ES-I3 (cell line): ENCODE measurements around the gene PGS1.

Experiments
- H3K36me3 ChIP-seq: 2 replicates; pipeline ENCODE4 v1.6.1; 2013; ENCODE audit warnings: mild to moderate bottlenecking, low read length, control low read depth, moderate library complexity; ENCODE audit not compliant: insufficient read depth
- H3K4me1 ChIP-seq: 2 replicates; pipeline ENCODE4 v1.6.1; 2013; ENCODE audit warnings: mild to moderate bottlenecking, control low read depth, low read length; ENCODE audit not compliant: insufficient read depth
- H3K9ac ChIP-seq: 2 replicates; pipeline ENCODE4 v1.6.1; 2013; ENCODE audit warnings: low read depth, mild to moderate bottlenecking, low read length, moderate library complexity
- H3K9me3 ChIP-seq: 2 replicates; pipeline ENCODE4 v1.6.1; 2013; ENCODE audit warnings: mild to moderate bottlenecking, low read length, moderate library complexity; ENCODE audit not compliant: control insufficient read depth, insufficient read depth

PGS1 gene

DNA sequence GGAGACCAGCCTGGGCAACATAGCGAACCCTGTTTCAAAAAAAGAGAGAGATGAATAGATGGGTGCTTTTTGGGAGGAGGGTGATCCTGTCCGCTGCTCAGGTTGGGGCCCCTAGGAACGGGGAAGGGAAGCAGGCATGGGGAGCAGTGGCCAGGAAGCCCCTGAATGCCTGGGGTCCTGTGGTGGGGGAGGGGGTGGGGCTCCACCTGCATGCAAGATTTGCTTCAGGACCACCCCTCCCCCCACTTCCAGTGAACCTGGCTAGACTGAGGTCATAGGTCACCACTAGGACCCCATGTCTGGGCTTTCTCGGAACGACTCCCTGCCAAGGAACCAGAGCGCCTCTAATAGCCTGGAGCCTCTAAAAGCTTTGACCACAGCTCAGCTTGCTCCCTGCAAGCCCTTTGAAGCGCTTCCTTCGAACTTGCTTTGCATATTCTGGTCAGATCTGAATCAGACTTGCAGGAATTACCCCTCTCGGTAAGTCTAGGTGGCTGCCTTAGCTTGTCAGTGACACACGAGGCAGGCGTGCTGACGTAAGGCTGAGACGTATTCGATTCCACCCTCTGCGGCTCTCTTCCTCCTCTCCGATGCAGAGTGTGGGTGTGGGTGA, 22.2 kb upstream of the PGS1 start:
- H3K9ac ChIP-seq: no peak overlapping the region
- peaks cover 45% of the 10 kb centered on the region for H3K4me1 ChIP-seq
- H3K9me3 ChIP-seq: no peaks in the 10 kb centered on the region
- H3K36me3 ChIP-seq: no peaks in the 10 kb centered on the region

DNA sequence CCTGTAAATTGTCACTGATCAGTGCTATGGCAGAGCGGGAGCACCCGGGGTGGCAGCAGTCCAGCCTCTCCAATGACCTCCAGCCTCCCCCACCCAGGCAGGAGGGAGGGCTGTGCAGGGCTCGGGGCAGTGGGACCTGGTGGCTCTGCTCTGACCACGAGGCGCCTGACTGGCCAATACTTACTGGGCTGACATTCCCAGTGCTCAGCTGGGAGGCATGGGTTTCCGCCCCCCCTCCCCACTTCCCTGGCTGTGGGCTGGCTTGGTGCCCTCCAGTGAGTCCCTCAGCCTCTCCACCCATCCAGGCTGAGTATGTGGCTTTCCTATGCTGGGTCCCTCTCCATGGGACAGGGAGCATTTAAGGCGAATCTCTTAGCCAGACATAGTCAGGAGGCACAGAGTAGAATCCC, 21.3 kb upstream of the PGS1 start:
- Histone ChIP-seq H3K9me3 (no peaks in the 10 kb centered on the region), H3K9ac (no peak overlapping the region; the same call in 1 of the 2 replicates), H3K4me1 (peaks cover 43% of the 10 kb centered on the region), H3K36me3 (no peaks in the 10 kb centered on the region)

DNA sequence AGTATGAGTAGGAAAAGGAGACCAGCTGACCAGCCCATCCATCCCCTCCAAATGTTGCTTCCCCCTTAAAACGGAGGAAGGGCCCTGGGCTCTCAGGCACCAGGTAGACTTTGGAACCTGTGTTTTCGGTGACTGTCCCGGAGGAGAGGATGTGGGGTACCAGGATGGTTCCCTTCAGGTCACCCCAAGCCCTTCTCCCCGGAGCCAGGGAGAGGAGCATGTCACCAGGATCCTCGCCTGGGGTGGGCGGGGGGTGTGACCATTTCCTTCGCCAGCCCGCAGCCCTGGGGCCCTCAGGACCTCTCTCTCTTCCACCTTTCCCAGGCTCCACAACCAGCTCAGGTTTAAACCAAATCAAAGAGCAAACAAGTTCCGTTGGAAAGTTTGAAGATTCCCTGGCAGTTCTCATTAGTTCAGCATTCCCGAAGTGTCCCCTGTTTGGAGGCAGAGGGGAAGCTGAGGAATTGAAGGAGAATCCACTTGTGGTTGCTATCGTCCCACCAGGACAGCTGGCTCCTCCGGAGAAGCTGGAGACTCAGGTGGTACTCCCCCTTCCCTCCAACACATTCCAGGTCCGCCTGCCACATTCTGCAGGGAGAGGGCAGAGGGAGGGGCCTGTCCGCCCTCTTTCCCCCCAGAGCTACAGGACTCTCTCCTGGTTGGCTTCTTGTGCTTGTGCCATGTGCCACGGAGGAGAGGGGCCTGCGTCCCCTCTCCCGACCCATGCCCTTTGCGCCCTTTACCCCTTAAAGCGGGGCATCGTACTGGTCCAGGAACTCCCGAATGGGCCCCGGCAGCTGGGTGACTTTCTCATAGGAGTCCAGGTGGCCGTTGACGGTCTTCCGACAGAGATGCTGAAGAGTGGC, 20.5 kb upstream of the PGS1 start:
- Histone ChIP-seq H3K9me3 (no peaks in the 10 kb centered on the region), H3K36me3 (no peaks in the 10 kb centered on the region), H3K4me1 (peaks cover 46% of the 10 kb centered on the region), H3K9ac (peak overlapping the region; percentile 76; the same call in 1 of the 2 replicates)

DNA sequence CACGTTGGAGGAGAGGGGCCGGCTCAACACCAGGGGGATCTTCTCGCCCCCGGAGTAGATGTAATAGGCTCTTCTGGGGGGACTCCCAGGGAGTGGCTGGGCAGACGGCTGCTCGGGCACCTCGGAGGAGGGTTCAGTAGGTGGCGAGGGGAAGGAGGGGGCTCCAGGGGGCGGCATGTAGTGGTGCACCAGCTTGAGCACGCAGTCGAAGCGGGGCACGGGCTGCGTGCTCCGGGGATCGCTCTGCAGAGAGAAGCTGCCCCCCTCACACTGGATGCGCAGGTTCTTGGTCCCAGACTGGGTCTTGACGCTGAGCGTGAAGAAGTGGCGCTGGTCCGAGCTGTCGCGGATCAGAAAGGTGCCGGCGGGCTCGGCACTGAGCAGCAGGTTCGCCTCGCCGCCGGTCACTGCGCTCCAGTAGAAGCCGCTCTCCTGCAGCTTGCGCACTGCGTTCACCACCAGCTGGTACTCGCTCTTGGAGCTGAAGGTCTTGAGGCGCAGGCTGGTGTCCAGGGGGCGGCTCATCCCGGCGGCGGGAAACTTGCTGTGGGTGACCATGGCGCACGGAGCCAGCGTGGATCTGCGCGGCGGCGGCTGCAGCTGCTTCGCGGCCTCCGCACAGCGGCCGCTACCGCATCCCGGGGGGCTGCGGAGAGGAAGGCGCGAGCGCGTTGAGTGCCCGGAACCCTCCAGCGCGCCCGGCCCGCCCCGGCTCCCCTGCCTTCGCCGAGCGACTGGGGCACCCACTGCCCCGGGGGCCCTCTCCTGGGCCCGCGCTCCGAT, 19.7 kb upstream of the PGS1 start:
- Histone ChIP-seq H3K36me3 (no peaks in the 10 kb centered on the region), H3K9me3 (no peaks in the 10 kb centered on the region), H3K4me1 (peaks cover 49% of the 10 kb centered on the region), H3K9ac (peak overlapping the region; percentile 76)

DNA sequence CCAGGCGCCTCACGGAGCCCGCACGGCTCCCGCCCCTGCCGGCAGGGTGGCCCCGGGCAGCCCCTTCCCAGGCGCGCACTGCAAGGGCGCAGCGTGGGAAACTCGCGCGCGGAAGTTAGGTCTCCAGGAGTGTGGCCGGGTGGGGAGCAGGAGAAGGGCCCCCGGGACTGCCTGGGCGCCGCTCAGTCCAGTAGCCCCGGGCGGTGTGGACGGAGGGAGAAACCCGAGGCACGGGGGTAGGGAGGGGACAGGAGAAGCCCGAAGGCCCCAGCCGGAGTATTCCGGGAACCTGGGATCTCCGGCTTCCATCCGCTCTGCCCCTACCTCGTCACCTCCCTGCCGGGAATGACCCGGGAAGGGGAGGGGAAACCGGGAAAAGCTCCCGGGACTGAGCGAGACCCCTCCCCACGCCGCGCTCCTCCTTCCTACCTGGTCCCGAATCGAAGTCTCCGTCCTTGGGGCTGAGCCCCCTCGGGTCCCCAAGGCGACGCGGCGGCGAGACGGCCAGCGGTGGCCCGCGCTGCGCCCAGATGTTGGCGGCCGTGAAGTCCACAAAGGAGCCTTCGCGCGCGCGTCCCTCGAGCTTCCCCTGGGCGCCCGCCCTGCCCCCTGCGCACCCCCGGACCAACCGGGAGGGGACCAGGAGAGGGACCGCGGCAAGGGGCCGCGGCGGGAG, 19.0 kb upstream of the PGS1 start:
- Histone ChIP-seq H3K4me1 (peaks cover 51% of the 10 kb centered on the region), H3K36me3 (no peaks in the 10 kb centered on the region), H3K9ac (peak overlapping the region; percentile 76), H3K9me3 (no peaks in the 10 kb centered on the region)

DNA sequence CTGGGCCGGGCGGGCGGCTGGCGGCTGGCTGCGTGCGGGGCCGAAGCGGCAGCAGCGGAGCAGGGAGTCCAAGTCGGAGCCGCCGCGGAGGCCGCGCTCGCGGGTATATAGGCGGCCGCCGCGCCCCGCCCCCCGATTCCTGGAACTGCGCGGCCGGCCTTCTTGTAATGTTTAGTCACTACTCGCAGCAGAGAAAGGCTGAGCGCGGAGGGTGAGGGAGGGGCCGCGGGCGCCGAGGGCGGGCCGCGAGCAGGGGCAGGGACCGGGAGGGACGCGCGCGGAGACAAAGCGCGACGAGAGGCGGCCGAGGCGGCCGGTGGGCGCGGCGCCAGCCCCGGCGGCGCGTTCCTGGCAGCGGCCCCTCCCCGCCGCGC, 18.5 kb upstream of the PGS1 start, which contains the start of gene SOCS3:
SOCS3 (minus strand) TSS at position 81 of the 374 bp plus-strand sequence. CDS start 982 bp downstream, outside the sequence.
- Histone ChIP-seq H3K36me3 (no peaks in the 10 kb centered on the region), H3K9ac (peak within 1 kb of the TSS; percentile 76), H3K9me3 (no peaks in the 10 kb centered on the region), H3K4me1 (peaks cover 52% of the 10 kb centered on the region)

DNA sequence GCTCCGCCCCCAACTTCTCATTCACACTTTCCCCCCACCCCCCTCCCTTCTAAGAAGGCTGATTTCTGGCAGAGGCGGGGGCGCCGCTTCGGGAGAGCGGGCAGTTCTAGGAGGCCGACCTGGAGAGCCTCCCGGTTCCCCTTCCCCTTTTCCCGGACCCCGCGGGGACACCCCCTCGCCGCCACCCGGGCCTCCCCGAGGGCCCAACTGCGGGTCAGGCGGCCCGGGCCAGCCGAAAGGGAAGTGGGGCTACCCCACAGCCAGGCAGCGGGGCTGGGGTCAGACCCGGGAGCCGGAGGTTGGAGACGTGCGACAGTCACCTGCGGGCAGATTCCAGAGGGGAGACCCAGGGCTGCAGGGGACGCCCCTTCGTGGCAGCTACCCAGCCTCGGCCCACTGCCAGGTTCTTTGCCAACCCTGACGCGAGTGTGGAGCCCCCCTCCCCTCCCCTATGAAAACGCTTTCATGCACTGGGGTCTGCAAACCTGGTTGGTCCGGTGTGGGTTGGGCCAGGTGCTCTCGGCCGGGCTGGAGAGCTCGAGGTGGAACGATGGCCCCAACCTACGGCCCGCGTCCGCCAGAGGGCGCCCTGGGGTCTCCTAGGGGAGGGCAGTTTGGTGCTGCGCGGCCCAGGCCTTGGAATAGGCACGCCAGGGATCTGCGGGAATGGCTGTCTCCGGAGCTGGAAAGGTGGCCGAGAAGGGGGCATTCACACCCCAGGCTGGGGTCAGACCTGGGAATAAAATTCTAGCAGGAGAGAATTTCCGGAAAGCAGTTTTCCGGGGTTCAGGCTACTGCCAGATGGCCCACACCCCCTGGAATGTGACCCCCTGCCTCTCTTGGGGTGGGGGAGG, 17.9 kb upstream of the PGS1 start:
- peak overlapping the region; percentile 76 for H3K9ac ChIP-seq

DNA sequence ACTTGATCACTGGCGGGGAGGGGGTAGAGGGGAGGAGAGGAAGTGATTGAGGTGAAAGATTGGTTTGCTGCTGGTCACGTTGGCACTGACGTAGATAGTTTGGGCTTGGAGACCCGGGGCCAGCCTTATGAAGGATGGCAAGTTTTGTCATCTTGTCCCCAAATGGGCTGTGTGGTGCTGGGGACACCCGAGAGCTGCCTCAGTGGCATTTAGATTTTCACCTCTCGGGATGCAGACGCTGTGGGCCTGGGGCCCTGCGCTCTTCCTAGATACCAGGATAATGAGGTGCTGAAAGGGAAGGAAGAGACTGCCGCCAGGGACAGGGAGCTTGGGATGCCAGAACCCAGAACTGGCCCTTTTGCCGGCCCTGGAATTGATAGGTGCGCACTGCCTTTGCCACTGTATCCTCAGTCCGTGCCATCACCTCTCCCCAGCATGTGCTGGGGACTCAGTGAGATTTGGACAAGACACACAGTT, 17.2 kb upstream of the PGS1 start:
- H3K9ac ChIP-seq: peak overlapping the region; percentile 76
- H3K9me3 ChIP-seq: no peaks in the 10 kb centered on the region
- H3K4me1 ChIP-seq: peaks cover 50% of the 10 kb centered on the region
- H3K36me3 ChIP-seq: no peaks in the 10 kb centered on the region

More for the DNA sequence above, 17.9 kb upstream of the PGS1 start:
- H3K4me1 ChIP-seq: peaks cover 51% of the 10 kb centered on the region
- H3K36me3 ChIP-seq: no peaks in the 10 kb centered on the region
- no peaks in the 10 kb centered on the region for H3K9me3 ChIP-seq

DNA sequence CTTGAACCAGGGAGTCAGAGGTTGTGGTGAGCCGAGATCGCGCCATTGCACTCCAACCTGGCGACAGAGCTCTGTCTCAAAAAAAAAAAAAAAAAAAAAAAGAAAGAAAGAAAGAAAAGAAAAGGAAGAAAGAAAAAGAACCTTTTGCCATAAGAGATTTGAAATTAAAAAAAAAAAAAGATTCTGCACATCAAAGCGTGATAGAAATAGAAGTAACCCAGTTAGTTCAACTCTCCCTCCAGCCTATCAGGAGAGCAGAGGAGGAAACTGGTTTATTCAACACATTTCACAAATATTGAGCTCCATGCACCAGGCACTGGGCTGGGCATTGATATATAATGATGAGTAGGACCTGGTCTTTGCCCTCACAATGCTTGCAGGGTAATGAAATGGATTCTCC, 16.2 kb upstream of the PGS1 start:
- H3K9ac ChIP-seq: no peak overlapping the region

DNA sequence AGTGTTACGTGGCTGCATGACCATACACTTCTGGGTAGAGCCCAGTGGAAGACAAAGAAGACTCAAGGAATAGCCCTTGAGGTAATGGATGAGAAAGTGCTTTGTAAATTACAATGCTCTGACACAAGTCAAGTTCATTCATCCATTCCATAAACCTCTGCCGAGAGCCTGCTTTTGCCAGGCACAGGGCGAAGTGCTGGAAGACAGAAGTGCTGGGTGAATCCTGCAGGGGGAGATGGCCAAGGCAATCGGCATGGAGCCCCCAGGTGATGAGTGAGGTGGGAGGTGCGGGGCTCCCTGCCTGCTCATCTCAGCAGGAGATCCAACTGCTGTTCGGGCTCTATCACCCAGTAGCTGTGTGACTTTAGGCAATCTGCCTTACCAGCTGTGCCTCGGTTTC, 15.8 kb upstream of the PGS1 start:
- Histone ChIP-seq H3K36me3 (no peaks in the 10 kb centered on the region), H3K9me3 (no peaks in the 10 kb centered on the region), H3K9ac (no peak overlapping the region), H3K4me1 (peaks cover 52% of the 10 kb centered on the region)

More for the DNA sequence above, 16.2 kb upstream of the PGS1 start:
- H3K9me3 ChIP-seq: no peaks in the 10 kb centered on the region
- no peaks in the 10 kb centered on the region for H3K36me3 ChIP-seq
- peaks cover 54% of the 10 kb centered on the region for H3K4me1 ChIP-seq

DNA sequence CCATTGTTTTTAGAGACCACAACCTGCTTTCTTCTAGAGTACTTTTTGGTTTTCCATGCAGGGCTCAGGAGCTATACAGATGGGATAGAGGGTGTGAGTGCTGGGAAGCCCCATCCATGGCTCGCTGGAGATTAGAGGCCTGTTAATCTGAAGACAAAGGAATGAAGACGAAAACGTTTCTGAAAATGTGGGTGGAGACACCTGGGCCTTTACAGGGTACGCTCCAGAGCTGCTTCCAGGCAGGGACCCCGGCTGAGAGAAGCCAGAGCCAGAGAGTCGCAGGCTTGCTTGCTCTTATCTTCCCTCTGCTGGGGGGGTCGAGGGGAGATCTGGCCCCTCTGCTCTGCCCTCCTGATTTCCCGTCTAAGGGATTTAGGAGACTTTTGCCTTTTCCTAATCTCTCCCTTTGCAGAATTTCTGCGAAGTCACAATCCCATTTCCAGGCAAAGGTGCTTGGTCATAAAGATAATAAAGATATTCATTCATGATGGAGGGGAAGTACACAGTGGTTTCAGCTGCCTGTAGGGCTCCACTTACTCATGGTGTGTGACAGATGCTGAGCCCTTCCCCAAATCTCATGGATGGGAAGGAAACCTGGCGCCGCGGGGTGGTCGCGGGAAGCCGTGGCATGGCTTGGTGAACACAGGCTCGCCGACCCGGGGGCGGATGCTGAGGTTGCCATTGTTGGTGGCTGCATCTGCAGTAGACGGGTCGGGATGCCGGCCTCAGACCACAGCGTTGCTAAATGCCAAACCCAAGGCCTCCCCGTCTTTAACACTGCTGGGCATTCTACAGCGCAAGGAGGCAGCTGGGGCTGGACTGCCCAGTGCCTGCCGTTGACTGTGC, 13.8 kb upstream of the PGS1 start:
- H3K9me3 ChIP-seq: no peaks in the 10 kb centered on the region
- peaks cover 61% of the 10 kb centered on the region for H3K4me1 ChIP-seq
- peak overlapping the region; percentile 17 for H3K9ac ChIP-seq
- H3K36me3 ChIP-seq: no peaks in the 10 kb centered on the region

DNA sequence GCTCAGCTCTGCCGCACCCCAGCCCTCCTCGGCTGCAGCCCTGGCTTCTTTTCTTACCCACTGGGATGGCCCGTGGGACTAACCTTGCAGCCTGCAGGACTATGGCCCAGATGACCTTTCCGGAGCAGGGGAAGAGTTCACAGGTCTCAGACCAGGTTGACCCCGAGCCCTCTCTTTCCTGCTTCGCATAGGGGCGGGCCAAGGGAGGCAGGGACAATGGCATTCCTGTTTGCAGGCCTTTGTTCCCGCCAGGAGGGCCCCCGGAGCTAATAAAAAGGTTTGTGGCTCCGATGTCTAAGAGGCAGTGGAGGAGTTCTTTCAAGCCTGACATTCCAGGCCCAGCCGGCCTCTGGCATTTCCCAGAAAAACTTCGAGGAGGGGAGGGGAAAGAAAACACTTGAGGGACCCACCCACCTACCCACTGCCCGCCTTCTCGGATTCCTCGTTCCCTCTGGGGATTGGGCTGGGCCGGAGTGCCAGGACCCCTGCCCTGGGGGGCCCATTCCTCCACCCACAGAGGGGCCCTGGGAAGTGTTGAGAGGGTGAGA, 12.8 kb upstream of the PGS1 start:
- Histone ChIP-seq H3K9ac (peak overlapping the region; percentile 17), H3K9me3 (no peaks in the 10 kb centered on the region), H3K36me3 (no peaks in the 10 kb centered on the region), H3K4me1 (peaks cover 69% of the 10 kb centered on the region)
